Uterus (tissue), 4 donors: ENCODE measurements around the gene LIF. TPM values are rescaled to one million over a fixed set of nuclear protein-coding genes. Genes with fewer than 3 reads are reported as not detected.
"Not testable (repeated sequence)": the region's sequence is repeated elsewhere in the genome, so short reads cannot be mapped to it uniquely, and the experiment has no call there.

Experiments used
- DNase-seq, 2 donors: peaks; one replicate each; pipeline ENCODE4 v3.0.0-alpha.2; 2019 to 2020
- H3K27ac ChIP-seq, 2 donors: fragments of 200-600 bp; sonication (generic); 1 replicate in 1 of 2; 2 replicates in 1 of 2; pipeline ENCODE4 v1.5.1; 2016 to 2018
- H3K27me3 ChIP-seq, 2 donors: fragments of 200-600 bp; sonication (generic); one replicate each; pipeline ENCODE4 v1.5.1; 2018 to 2019; ENCODE audit warnings: control low read depth in 1 of 2
- H3K36me3 ChIP-seq, 2 donors: fragments of 200-600 bp; sonication (generic); one replicate each; pipeline ENCODE4 v1.5.1; 2019; ENCODE audit warnings: control low read depth in 1 of 2
- H3K4me1 ChIP-seq, 2 donors: fragments of 200-600 bp; sonication (generic); one replicate each; pipeline ENCODE4 v1.5.1; 2018 to 2019; ENCODE audit warnings: control low read depth in 1 of 2
- H3K4me3 ChIP-seq, 2 donors: fragments of 200-600 bp; sonication (generic); 1 replicate in 1 of 2; 2 replicates in 1 of 2; pipeline ENCODE4 v1.5.1; 2018 to 2019; ENCODE audit warnings: mild to moderate bottlenecking in 1 of 2
- H3K9me3 ChIP-seq, 2 donors: fragments of 200-600 bp; sonication (generic); one replicate each; pipeline ENCODE4 v1.5.1; 2019; ENCODE audit warnings: control low read depth in 1 of 2
- CTCF ChIP-seq, 4 experiments: fragments of 200-600 bp in 2 of 4; fragments of 450-650 bp in 2 of 4; sonication (generic) in 2 of 4; IDR thresholded peaks; one replicate each; pipeline ENCODE4 v1.5.1; 2016 to 2019; ENCODE audit warnings: antibody characterized with exemption in 4 of 4, mild to moderate bottlenecking in 2 of 4, moderate library complexity in 1 of 4
- POLR2A ChIP-seq, 2 donors: fragments of 450-650 bp; IDR thresholded peaks; one replicate each; pipeline ENCODE4 v1.6.1; 2016; ENCODE audit warnings: antibody characterized with exemption in 2 of 2, mild to moderate bottlenecking in 1 of 2, moderate library complexity in 1 of 2
- intact Hi-C: fragments of 100-400 bp; cut with DNase I; formaldehyde crosslinking; loops from one replicate; pipeline ENCODE4 v1.15.1; 2023; ENCODE audit warnings: low total_unique reads
- total RNA-seq, 4 donors: library from RNA; depleted of rRNA in 3 of 4; stranded (reverse); fragments of >200 nt in 3 of 4; gene quantifications; one replicate each; pipeline versions ENCODE4 v1.1.0 to v1.2.4, GENCODE V29; 2014 to 2023
- donor health status: DM: yes; HTN: yes; CAD: no.

LIF gene
- total RNA-seq, 4 donors from 2014 or later, result under 0.01 to 3.0 (median 1.5) TPM; not detected in 1

GRCh38 chr22:30204742-30205111 is 41.8 kb downstream of the LIF start:
- Histone ChIP-seq H3K4me1 (peaks cover 17 to 24% of the 10 kb centered on the region in 2 donors), H3K27ac (peak overlapping the region; percentile 25 to 87), H3K9me3 (no peaks in the 10 kb centered on the region), H3K27me3 (no peaks in the 10 kb centered on the region), H3K4me3 (no peak overlapping the region), H3K36me3 (no peaks in the 10 kb centered on the region)
- DNase-seq, result peak; percentile 57 to 68
- TF ChIP-seq POLR2A (IDR thresholded peaks at IDR 0.05), result no peak
- TF ChIP-seq CTCF (IDR thresholded peaks at IDR 0.05), result no peak
- intact Hi-C loops, result no loop called here

GRCh38 chr22:30204015-30204741 is 42.4 kb downstream of the LIF start:
- Histone ChIP-seq H3K4me3 (no peak overlapping the region), H3K9me3 (no peaks in the 10 kb centered on the region), H3K27ac (peak overlapping the region; percentile 25 to 87), H3K27me3 (no peaks in the 10 kb centered on the region), H3K4me1 (peaks cover 17 to 22% of the 10 kb centered on the region in 2 donors), H3K36me3 (no peaks in the 10 kb centered on the region)
- no peak for DNase-seq
- TF ChIP-seq CTCF (IDR thresholded peaks at IDR 0.05), result no peak
- no peak for TF ChIP-seq POLR2A (IDR thresholded peaks at IDR 0.05)
- intact Hi-C loops, result no loop called here

GRCh38 chr22:30202531-30203006 is 44.0 kb downstream of the LIF start:
- intact Hi-C loops, result no loop called here
- Histone ChIP-seq H3K4me3 (no peak overlapping the region), H3K27ac (peak overlapping the region; percentile 74 to 81), H3K9me3 (no peaks in the 10 kb centered on the region), H3K36me3 (no peaks in the 10 kb centered on the region), H3K27me3 (no peaks in the 10 kb centered on the region), H3K4me1 (peaks cover 10 to 21% of the 10 kb centered on the region in 2 donors)
- TF ChIP-seq CTCF (IDR thresholded peaks at IDR 0.05) (no peak), POLR2A (IDR thresholded peaks at IDR 0.05) (no peak)
- DNase-seq, result peak; percentile 53 to 74

- H3K4me1 ChIP-seq, result peaks cover 10 to 16% of the 10 kb centered on the region in 2 donors
- H3K27me3 ChIP-seq, result no peaks in the 10 kb centered on the region
- DNase-seq, result no peak
- peak overlapping the region; percentile 74 to 81 for H3K27ac ChIP-seq
- intact Hi-C loops, result no loop called here
- H3K36me3 ChIP-seq, result no peaks in the 10 kb centered on the region
- no peaks in the 10 kb centered on the region for H3K9me3 ChIP-seq
- no peak overlapping the region for H3K4me3 ChIP-seq
- TF ChIP-seq POLR2A (IDR thresholded peaks at IDR 0.05), result no peak
- no peak for TF ChIP-seq CTCF (IDR thresholded peaks at IDR 0.05)
These were observed 44.6 kb downstream of the LIF start for GRCh38 chr22:30201945-30202344.

- H3K9me3 ChIP-seq, H3K36me3 ChIP-seq, H3K27me3 ChIP-seq, intact Hi-C loops, H3K4me3 ChIP-seq, DNase-seq: not testable (repeated sequence)
- peaks cover 10 to 12% of the 10 kb centered on the region in 2 donors for H3K4me1 ChIP-seq
- peak overlapping the region in 1 of 2 donors; percentile 21 for H3K27ac ChIP-seq
These were observed 45.7 kb downstream of the LIF start for GRCh38 chr22:30200905-30201304.
